HS-27A (cell line): ENCODE data around the gene FAM200B.
A peak's percentile ranks its signal among the peaks of the same experiment; 100 is the strongest.

Experiments used
- DNase-seq: peaks from one replicate; pipeline ENCODE4 v3.0.0-alpha.2; 2012; ENCODE audit warnings: low read depth, missing footprints

FAM200B gene

DNA sequence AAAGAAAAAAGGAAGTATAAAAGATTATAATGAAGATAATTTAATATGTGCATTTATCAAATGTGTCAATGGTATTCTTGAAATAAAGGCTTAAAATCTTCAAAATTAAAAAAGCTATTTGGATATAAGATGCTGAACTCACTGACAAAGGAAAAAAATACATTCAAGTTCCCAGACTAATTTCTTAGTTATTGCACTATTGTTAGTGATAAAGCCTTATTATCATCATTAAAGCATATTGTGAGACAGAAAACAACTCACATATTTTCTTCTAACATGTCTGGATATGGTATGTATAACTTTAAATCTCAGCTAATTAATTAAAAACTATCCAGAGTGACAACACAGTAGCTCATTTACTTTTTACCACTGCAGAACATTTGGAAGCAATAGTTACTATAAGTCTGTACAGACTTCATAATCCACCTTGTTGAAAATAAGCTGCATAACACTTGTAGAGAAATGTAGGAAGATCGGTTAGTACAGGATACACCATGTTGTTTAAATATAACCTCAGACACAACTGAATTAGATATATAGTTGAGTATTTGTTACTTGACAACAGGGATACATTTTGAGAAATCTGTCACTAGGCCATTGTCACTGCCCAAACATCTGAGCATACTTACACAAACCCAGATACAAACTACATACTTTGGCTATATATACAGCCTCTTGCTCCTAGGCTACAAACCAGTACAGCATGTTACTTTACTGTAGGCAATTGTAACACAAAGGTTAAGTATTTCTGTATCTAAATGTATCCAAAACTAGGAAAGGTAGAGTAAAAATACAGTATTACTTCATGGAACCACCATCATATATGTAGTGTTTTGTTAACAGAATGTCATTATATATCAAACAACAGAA, 12.8 kb upstream of the FAM200B start:
- DNase-seq: no peak

DNA sequence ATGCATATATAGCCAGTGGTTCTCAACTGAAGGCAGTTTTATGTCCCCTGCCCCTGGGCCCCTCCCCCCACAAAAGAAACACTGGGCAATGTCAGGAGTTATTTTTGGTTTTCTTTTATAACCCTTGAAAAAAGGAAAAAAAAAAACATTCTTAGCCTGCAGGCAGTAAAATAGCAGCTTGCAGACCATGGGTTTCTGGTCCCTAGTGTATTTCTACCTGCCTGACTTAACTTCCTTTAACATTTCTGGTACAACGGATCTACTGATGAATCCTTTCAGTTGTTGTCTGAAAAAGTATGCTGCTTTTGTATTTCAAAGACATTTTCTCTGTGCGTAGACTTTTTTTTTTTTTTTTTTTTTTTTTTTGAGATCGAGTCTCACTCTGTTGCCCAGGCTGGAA, 11.1 kb upstream of the FAM200B start:
- no peak for DNase-seq

DNA sequence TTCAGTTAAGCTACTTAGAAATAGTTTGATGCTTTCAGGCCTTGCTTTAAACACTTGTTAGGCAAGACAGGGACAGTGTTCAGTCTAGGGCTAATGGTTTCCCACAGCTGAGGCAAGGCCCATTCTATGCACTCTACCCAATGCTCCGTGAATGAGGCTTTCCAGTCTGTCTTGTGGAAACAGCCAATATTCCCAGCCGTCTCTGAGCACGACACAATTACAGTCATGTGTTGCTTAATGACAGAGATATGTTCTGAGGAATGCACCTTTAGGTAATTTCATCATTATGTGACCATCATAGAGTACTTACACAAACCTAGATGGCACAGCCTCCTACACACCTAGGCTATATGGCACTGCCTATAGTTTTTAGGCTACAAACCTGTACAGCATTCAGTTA, 9.5 kb upstream of the FAM200B start:
- DNase-seq: no peak

DNA sequence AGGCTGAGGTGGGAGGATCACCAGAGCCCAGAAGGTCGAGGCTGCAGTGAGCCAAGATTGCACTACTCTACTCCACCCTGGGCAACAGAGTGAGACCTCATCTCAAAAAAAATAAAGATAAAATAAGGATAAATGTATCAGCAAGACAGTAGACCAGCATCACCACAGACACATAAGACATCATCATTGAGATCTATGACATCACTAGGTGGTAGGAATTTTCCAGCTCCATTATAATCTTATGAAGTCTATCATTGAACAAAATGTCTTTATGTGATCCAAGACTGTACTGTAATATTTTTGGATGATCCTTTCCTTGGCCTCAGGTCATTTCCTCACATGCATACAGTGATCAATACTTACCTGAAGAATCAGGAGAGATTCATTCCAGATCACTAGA, 8.3 kb upstream of the FAM200B start:
- DNase-seq: no peak

DNA sequence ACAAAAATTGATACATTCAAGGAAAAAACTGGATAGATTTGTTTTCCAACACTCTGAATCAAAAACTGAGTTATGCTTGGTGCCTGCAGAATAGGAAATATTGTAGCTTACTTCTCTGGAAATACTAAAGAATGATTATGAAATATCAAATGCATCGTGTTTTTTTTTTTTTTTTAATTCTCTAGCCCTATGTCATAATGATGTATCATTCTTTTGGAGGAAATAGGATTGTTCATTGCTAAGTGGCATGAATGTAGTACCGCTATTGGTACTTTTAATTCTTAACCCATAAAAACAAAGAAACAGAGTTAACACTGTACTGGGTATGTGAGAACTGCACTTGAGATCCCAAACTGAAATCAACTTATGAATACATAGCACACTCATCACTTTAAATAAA, 7.6 kb upstream of the FAM200B start:
- no peak for DNase-seq

DNA sequence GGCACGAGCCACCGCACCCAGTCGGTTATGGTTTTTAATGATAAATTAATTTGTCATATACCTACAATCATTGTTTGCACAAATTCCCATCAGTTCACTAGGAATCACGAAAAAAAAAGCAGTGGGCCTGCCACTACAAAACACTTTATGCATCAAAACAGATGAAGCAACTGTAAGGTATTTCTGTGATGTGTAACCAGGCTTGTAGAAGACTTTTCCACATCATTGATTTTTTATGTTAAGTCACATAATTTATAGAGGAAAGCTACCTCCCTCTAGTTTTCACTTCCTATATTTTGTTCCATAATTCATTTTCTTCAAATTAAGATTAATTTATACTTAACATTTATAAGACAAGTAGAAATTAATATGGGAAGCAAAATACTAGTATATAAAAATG, 6.7 kb upstream of the FAM200B start:
- no peak for DNase-seq

DNA sequence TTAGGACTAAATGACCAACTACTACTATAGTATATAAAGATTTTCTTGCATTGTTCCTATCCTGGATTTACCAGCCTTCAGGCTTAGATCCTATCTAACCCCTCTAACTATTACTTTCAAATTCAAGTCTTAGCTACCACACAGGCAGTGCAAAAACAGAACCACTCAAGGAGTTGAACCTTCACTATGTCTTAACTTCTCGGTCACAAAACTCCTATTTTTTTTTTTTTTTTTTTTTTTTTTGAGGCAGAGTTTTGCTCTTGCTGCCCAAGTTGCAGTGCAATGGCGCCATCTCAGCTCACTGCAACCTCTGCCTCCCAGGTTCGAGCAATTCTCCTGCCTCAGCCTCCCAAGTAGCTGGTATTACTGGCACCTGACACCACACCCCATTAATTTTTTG, 6.3 kb upstream of the FAM200B start:
- no peak for DNase-seq

DNA sequence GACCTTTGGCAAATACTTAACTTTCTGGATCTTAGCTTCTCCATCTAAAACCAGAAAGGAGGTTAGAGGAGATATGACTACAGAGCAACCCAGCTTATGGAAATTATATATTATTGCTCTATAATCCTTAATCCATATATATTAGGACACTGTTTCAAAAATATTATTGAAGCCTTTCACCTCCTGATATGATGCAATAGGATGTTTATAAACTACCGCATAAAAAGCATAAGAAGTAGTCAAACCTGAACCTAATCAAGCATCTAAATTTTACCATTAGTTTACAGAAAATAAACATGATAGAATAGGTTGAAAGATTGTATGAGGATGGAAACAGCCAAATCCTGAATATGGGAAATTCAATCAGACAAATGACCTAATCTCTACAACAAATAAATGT, 5.6 kb upstream of the FAM200B start:
- DNase-seq: no peak

DNA sequence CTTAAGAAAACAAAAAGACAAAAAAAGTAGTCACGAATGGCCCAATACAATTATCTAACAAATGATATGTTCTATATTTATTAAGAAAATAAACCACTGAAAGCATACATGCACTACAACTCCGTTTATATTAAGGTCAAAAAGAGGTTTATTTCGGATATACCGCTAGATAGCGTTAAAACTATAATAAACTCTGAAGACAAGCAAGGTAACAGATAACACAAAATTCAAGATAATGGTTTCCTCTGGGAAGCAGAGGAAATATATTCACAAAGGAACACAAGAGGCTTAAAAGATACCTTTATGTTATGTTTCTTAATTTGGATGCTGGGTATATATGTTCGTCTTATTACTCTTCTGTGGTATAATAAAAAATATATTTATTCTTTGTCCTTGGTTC, 4.7 kb upstream of the FAM200B start:
- DNase-seq: no peak

DNA sequence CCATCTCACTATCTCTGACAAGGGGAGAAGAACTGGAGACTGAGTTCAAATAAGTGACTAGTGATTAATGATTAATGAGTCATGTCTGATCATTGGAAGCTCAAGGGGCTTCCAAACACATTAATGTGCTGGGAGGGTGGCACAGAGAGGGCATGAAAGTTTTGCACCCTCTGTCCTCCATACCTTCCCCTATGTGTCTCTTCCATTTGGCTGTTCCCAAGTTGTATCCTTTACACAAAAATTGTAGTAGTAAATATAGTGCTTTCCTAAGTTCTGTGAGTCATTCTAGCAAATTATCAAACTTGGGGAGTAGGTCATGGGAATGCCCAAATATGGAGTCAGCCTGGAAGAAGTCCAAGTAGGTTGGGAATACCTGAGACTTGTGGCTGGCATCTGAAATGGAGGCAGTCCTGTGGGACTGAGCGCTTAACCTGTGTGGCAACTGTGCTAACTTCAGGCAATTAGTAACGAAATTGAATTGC, 4.1 kb upstream of the FAM200B start:
- DNase-seq: no peak

DNA sequence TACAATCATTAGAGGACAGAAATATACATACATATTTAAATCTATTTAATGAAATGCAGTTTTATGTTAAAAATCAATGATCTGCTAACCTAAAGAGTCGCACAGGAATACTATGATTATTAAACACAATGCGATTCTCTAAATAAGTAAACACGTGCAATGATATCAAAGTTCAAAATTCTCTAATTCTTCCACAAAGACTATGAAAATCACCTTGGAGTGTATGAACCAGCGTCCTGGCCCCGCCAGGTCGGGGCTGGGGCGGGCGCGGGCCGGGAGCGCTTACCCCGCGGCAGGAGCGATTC, 608 bp upstream of the FAM200B start:
- no peak for DNase-seq

DNA sequence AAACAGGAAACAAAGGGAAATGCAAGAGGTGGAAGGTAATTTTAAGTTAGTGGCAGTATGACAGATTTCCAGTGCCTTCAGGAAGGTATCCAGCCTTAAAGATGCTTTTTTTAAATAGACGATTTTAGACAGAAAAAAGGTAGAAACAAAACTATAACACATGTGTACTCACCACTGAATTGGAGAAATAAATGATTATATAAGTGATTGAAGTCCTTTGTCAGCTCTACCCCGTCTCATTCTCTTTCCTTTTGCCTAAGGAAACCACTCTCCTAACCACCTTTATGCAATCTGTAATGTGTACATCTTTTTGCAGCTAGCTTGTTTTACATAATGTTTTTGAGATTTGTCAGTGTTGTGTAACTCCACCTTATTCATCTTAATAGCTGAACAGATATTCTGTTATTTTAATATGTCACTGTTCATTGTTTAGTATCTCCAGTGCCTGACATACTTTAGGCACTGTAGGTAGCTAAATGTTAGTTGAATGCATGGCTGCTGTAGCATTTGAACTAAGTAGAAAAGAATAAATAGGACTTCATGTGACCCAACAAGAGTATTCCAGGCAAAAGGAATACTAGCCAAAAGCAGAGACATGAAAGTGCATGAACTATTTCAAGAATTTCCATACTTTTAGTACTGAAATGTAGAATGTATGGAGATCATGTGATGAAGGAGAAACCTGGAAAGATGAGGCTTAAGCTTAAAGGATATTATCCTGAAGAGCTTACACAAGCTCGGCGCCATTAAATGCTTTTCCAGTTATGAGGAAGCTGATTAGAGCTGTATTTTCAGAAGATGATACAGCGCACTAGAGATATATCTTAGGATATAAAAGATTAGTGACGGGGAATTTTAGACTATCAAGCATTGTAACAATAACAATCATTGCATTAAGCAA, 865 bp downstream of the FAM200B start:
- DNase-seq: no peak

DNA sequence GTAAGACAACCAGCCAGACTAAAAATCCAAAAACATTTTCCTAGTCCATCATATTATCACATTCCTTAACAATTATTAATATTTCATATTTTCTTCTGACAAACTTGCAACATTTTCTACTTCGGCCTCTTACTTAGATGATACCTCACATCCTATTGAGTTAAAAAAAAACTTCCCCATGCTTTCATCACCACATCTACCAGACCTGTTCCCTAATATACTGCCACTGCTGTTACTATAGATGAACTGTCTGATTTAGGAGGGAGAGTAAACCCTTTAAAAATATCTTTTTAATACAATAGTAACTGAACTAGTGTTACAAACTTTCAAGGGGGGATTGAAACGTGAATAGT, 1.5 kb downstream of the FAM200B start:
- no peak for DNase-seq

DNA sequence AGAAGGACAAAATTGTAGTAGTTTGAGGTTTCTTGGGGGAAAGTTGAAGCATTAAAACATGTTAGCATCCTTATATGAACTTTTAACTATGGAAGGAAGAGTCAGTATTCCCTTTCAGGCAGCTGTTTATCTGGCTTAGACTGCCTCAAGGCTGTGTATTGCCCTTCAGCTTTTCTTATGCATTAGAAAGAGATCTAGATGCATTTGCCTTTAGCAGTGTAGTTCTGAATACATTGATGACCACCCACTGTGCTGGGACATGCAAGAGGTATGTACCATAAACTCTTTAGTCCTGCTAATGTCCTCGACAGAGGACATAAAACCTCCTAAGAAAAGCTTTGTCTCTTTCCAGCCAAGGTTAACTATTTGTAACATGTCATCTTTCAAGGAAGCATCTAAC, 2.9 kb downstream of the FAM200B start:
- no peak for DNase-seq

DNA sequence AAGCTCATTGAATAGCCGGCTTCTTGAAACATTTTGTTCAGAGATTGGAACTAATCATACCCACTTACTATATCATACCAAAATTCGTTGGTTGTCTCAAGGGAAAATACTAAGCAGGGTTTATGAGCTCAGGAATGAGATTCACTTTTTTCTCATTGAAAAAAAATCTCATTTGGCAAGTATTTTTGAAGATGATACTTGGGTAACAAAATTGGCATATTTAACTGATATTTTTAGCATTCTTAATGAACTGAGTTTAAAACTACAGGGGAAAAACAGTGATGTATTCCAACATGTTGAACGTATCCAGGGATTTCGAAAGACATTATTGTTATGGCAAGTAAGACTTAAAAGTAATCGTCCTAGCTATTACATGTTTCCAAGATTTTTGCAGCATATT, 6.4 kb downstream of the FAM200B start:
- DNase-seq: no peak

DNA sequence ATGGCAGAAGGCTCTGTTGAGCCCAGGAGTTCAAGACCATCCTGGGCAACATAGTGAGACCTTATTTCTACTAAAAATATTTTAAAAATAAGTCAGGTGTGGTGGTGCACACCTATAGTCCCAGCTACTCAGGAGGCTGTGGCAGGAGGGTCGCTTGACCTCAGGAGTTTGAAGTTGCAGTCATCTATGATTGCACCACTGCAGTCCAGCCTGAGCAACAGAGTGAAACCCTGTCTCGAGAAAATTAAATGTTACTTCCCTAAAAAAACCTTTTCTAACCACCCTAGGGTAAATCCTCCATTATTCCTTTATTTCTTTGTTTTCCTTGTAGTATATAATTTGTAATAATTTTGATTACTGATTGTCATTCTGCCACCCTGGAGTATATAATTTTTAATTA, 7.9 kb downstream of the FAM200B start:
- DNase-seq: no peak

DNA sequence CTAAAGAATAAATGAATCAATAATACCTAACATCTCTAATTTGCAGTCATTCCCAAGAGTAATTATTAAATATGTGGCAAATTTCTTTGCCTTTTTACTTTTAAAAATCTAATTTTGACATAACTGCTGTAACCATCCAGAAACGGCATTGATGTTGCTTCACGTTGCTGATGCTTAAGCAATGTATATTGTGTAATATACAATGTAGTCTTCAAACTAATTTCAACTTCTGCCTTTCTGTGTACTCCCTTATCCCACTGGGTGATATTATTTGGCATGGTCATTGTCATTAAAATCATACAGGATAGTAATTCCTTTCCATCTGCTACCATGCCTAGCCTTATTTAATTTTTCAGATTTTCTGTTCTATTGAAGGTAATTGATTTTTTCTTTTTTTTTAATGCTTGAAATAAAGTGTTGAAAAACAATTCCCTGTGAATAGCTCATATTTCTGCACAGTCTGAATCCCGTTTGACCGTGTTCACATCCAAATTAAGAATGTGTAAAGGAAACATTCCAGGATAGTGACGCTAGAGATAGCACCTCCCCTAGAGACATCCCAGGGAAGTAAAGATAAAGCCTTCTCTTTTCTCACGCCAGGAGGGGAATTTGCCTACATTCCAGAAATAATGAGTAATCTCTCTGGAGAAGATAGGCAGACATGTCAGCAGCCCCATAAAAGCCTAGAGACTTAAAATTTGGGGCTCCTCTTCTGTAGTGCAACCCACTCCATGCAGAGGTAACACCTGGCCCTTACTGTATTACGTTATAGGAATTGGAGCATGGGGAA, 8.6 kb downstream of the FAM200B start:
- DNase-seq: peak; percentile 93

DNA sequence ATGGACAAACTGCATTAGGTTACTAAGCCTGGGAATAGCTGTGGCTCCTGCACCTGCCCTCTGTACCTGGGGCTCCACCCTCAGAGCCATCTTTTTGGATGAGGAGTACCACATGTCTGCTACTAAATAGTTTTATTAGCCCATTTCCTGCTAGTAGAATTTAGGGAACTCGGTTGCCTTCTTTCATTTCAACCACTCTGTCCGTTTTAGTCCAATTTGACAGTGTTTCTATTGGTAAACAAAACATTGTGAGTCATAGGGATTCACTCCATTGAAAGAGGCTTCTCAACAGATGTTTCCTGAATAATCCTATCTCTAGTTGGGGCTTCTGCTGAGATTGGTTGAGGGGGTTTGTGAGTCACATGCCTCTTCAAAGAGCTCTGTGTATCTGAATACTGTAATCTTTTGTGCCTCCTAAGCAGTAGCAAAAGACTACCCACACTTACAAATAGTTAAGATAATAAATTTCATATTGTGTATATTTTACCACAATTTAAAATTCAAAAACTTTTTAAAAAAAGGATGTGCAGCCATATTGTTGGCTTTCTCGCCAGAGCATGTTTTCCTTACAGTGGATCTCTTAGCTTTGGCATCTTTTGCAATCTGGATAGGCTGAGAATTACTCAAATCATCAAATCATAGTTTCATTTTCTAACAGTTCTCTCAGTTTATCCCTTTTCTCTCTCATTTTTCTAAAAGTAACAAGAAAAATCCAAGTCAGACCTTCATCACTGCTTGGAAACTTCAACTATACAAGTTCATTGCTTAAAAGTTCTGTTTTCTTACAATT, 9.9 kb downstream of the FAM200B start:
- DNase-seq: no peak

DNA sequence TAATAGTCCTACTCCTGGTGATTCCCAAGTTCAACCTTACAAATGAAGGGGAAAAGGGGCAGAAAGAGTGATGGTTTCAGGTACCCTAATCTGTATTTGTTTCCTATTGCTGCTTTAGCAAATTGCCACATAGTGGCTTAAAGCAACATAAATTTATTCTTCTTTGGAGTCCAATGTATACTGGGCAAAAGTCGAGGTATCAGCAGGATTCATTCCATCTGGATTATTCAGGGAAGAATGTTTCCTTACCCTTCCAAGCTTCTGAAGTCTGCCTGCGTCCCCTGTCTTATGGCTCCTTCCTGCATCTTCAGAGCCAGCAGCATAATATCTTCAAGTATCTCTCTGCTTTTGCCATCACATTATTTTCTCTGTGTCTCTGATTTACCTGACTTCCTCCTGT, 11.0 kb downstream of the FAM200B start:
- no peak for DNase-seq

DNA sequence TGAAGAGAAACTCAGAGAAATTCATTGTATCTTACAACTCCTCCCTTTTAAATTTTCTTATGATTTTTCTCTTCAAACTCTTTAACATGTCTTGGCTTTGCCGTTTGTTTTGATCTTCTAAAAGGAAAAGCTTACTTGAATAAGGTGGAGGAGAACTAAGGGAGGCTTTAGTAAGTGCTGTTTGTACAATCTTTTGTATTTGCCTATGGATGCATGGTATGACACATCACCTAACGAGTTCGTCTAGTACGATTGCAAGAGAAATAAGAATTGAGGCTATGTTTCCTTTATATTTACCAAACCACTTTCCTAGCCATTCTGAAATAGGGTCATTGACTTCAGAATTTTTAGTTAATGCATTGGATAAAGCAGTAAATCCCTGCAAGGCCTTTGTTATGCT, 12.8 kb downstream of the FAM200B start:
- no peak for DNase-seq

DNA sequence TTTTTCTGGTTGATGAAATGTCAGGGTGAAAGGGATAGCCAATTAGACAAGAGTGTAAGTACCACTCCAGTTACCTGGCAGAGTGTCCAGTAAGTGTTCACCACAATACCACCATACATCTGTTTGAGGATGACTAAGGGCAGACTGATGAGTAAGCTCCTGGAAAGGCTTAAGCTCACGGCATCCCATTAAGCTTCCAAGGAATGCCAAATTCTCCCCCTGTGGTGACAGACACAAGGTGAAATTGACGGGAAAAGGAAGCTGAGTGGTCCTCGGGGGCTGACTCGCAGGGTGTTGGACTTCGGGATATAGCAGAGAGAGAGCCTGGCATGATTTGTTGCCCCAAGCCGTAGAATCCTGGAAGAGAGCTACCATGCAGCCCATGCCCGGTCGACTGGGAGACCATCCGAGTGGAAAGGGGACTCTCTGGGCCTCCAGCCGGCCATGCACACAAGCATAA, 13.6 kb downstream of the FAM200B start:
- DNase-seq: peak; percentile 97

DNA sequence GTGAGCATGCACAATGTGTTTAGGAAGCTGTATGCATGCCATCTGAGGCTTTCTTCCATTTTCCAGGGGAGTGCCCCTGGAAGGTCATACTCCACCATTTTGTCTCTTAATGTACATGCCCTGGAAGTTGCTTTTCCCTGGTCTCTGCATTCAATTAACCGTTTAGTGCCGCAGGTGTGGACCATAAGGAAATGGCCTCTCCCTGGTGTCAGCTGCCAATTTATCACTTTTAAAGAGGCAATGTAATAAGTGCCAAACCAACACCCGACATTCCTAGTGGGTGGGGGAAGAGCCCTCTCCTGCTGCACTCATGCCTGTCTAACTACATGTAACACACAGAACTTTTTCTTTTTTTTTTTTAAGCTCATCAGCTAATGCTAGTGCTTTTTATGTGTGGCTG, 14.1 kb downstream of the FAM200B start:
- DNase-seq: no peak
